ENCODE measurements around the gene EFCC1. TPM values are rescaled to one million over a fixed set of nuclear protein-coding genes. Genes with fewer than 3 reads are reported as not detected.

EFCC1 gene
- total and polyA plus RNA-seq, 2 of the 13 experiments (the other 11 are each of a cell fraction or from before 2014, with no cell fraction given): not detected

DNA sequence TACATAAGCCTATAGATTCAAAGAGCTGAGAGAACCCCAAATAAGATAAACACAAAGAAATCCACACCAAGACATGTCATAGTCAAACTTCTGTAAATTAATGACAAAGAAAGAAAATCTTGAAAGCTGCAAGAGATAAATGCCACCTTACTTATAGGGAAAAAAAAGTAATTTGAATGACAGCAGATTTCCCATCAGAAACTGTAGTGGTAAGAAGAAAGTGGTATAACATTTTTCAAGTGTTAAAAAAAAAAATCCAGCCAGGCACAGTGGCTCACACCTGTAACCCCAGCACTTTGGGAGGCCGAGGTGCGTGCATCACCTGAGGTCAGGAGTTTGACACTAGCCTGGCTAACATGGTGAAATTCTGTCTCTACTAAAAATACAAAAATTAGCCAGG is 44.7 kb upstream of the EFCC1 start:
- TF ChIP-seq ZNF317 (CRISPR knock-in tag; IDR thresholded peaks at IDR 0.05) (peak; percentile 97), HNRNPK (IDR thresholded peaks at IDR 0.05; ENCODE audit: low read depth, low read length, poor library complexity, severe bottlenecking) (no peak)
- Histone ChIP-seq H2AFZ (ENCODE audit: low read length) (no peak overlapping the region), H3K36me3 (replicated peaks in 1 of 2; ENCODE audit: control insufficient read depth in 1 of 2, insufficient read depth in 2 of 2, low read length in 2 of 2) (no peaks in the 10 kb centered on the region), H3K27me3 (ENCODE audit: control insufficient read depth in 1 of 2, insufficient read depth in 2 of 2, low read length in 2 of 2) (peaks cover 0 to 5% of the 10 kb centered on the region in 2 experiments; a peak in 2 of 5 replicates), H3K9me3 (ENCODE audit: low read length) (peaks cover 6% of the 10 kb centered on the region; the same call in 1 of the 2 replicates), H4K20me1 (ENCODE audit: insufficient read depth, low read length) (no peaks in the 10 kb centered on the region), H3K9ac (ENCODE audit: insufficient read depth, low read depth, low read length) (no peak overlapping the region), H3K27ac (ENCODE audit: extremely low read length, insufficient read depth, low read length) (no peak overlapping the region), H3K4me2 (ENCODE audit: low read depth, low read length) (no peak overlapping the region), H3K4me3 (replicated peaks in 1 of 3; ENCODE audit: insufficient read depth in 1 of 3, low read depth in 2 of 3, low read length in 3 of 3) (no peak overlapping the region), H3K79me2 (ENCODE audit: insufficient read depth, low read length) (no peaks in the 10 kb centered on the region), H3K4me1 (ENCODE audit: insufficient read depth, low read length) (no peaks in the 10 kb centered on the region)
- BruUV-seq (replicated peaks): no TSS peak
- FAIRE-seq: no peak
- POLR2A ChIA-PET: no interaction called here
- in situ Hi-C loops (cut with HindIII; ENCODE audit: extremely low pct_ligation_motif_present, low pct_unique_long_range_greater_than_20kb) (no loop called here), intact Hi-C loops (cut with micrococcal nuclease; ENCODE audit: unreplicated experiment) (loop anchor here (5.0 kb wide), 1 partner anchor 461 kb away; no protein-coding TSS in a partner anchor)
- CTCF ChIA-PET (ENCODE audit: low intra/inter-chr PET ratio, low total read pairs): no interaction called here
- ATAC-seq: no peak
- no peak for DNase-seq (ENCODE audit: low spot score)
- 41% methylated on average over 2 of the region's 2 CpGs for WGBS (ENCODE audit: low lambda C conversion rate)

GRCh38 chr3:128965280-128965679 is 35.8 kb upstream of the EFCC1 start:
- no peak for ATAC-seq
- intact Hi-C loops (cut with micrococcal nuclease; ENCODE audit: unreplicated experiment): no loop called here
- H3K36me3 ChIP-seq (replicated peaks in 1 of 2; ENCODE audit: control insufficient read depth in 1 of 2, insufficient read depth in 2 of 2, low read length in 2 of 2): no peaks in the 10 kb centered on the region
- TF ChIP-seq HOXA7 (CRISPR knock-in tag; IDR thresholded peaks at IDR 0.05) (no peak), ZFP1 (CRISPR knock-in tag; IDR thresholded peaks at IDR 0.05) (no peak), HINFP (CRISPR knock-in tag; IDR thresholded peaks at IDR 0.05; ENCODE audit: low read depth) (no peak), ATM (IDR thresholded peaks at IDR 0.05; ENCODE audit: borderline replicate concordance) (no peak), THAP11 (CRISPR knock-in tag; IDR thresholded peaks at IDR 0.05) (no peak), ZSCAN12 (CRISPR knock-in tag; IDR thresholded peaks at IDR 0.05) (no peak), ZNF619 (CRISPR knock-in tag; IDR thresholded peaks at IDR 0.05) (no peak), SMAD1 (CRISPR knock-in tag; IDR thresholded peaks at IDR 0.05; ENCODE audit: borderline replicate concordance, low read depth) (no peak), ZNF816 (CRISPR knock-in tag; IDR thresholded peaks at IDR 0.05; ENCODE audit: borderline replicate concordance) (no peak), ARHGAP35 (CRISPR knock-in tag; IDR thresholded peaks at IDR 0.05; ENCODE audit: borderline replicate concordance) (no peak), ZMAT3 (CRISPR knock-in tag; conservative IDR thresholded peaks at IDR 0.05) (no peak), EHMT2 (IDR thresholded peaks at IDR 0.05; ENCODE audit: borderline replicate concordance, low read depth, low read length) (no peak), THRA (CRISPR knock-in tag; IDR thresholded peaks at IDR 0.05; ENCODE audit: borderline replicate concordance) (no peak), ZSCAN30 (CRISPR knock-in tag; IDR thresholded peaks at IDR 0.05) (no peak), ZNF678 (CRISPR knock-in tag; IDR thresholded peaks at IDR 0.05) (no peak), ZNF180 (CRISPR knock-in tag; IDR thresholded peaks at IDR 0.05; ENCODE audit: borderline replicate concordance, low read depth) (no peak), ZNF709 (CRISPR knock-in tag; IDR thresholded peaks at IDR 0.05) (no peak)

More at GRCh38 chr3:128965280-128965679, 35.8 kb upstream of the EFCC1 start:
- FAIRE-seq (no peak), DNase-seq (ENCODE audit: low spot score) (no peak)
- Histone ChIP-seq H3K4me3 (replicated peaks in 1 of 3; ENCODE audit: insufficient read depth in 1 of 3, low read depth in 2 of 3, low read length in 3 of 3) (no peak overlapping the region), H3K4me1 (ENCODE audit: insufficient read depth, low read length) (no peaks in the 10 kb centered on the region), H3K9me3 (ENCODE audit: low read length) (no peaks in the 10 kb centered on the region), H3K4me2 (ENCODE audit: low read depth, low read length) (no peak overlapping the region), H3K79me2 (ENCODE audit: insufficient read depth, low read length) (no peaks in the 10 kb centered on the region), H2AFZ (ENCODE audit: low read length) (no peak overlapping the region), H4K20me1 (ENCODE audit: insufficient read depth, low read length) (no peaks in the 10 kb centered on the region), H3K9ac (ENCODE audit: insufficient read depth, low read depth, low read length) (no peak overlapping the region), H3K27me3 (ENCODE audit: control insufficient read depth in 1 of 2, insufficient read depth in 2 of 2, low read length in 2 of 2) (peaks cover 2 to 18% of the 10 kb centered on the region in 2 experiments; a peak in 3 of 5 replicates), H3K27ac (ENCODE audit: extremely low read length, insufficient read depth, low read length) (no peak overlapping the region)
- BruUV-seq (replicated peaks): no TSS peak
- ChIA-PET CTCF (ENCODE audit: low intra/inter-chr PET ratio, low total read pairs) (no interaction called here), POLR2A (no interaction called here)
- in situ Hi-C loops (cut with HindIII; ENCODE audit: extremely low pct_ligation_motif_present, low pct_unique_long_range_greater_than_20kb): no loop called here
- WGBS (ENCODE audit: low lambda C conversion rate): 47% methylated on average over 8 of the region's 9 CpGs

Measured in HepG2 (cell line).